Naive thymus-derived CD4-positive, alpha-beta T cell (primary cell): Measurements from ENCODE around the gene SLC1A4. TPM values are rescaled to one million over a fixed set of nuclear protein-coding genes. Genes with fewer than 3 reads are reported as not detected.
A peak's percentile ranks its signal among the peaks of the same experiment; 100 is the strongest.

Source experiments
- ATAC-seq: fragments of 150-1000 bp; cut with Tn5 transposase; 2 replicates; pipeline ENCODE4 v1.10.0; 2021; ENCODE audit warnings: mild to moderate bottlenecking, moderate library complexity
- CTCF ChIA-PET: fragments of 350-600 bp; sonication (Branson Sonifier 250); formaldehyde crosslinking; loops from one replicate; lab custom pipeline; 2021; ENCODE audit warnings: antibody characterized with exemption; lab: Charles Lee
- POLR2A ChIA-PET: fragments of 350-600 bp; sonication (Branson Sonifier 250); formaldehyde crosslinking; loops from one replicate; lab custom pipeline; 2021; ENCODE audit warnings: antibody characterized with exemption, inconsistent platforms; lab: Charles Lee
- DNase-seq, 9 donors: peaks; one replicate each; pipeline versions ENCODE4 v3.0.0 to v3.0.0-alpha.2; 2020 to 2022; ENCODE audit warnings: mixed read lengths in 1 of 9
- H3K27ac ChIP-seq: one replicate; pipeline ENCODE4 v1.7.0; 2013; ENCODE audit warnings: mild to moderate bottlenecking, low read depth, low read length, moderate library complexity
- H3K27me3 ChIP-seq, 2 donors: one replicate each; pipeline ENCODE4 v1.7.0; 2013; ENCODE audit warnings: low read length in 2 of 2, mild to moderate bottlenecking in 2 of 2, moderate library complexity in 2 of 2; ENCODE audit not compliant: control insufficient read depth in 2 of 2, insufficient read depth in 2 of 2
- H3K36me3 ChIP-seq, 3 experiments: 1 replicate in 2 of 3; 2 replicates in 1 of 3; pipeline ENCODE4 v1.7.0; 2013; ENCODE audit warnings: low read length in 3 of 3, mild to moderate bottlenecking in 3 of 3, moderate library complexity in 1 of 3; ENCODE audit not compliant: insufficient read depth in 3 of 3, control insufficient read depth in 2 of 3
- H3K4me1 ChIP-seq, 2 donors: one replicate each; pipeline ENCODE4 v1.7.0; 2013; ENCODE audit warnings: low read length in 2 of 2, mild to moderate bottlenecking in 2 of 2, moderate library complexity in 1 of 2; ENCODE audit not compliant: control insufficient read depth in 2 of 2, insufficient read depth in 2 of 2
- H3K4me3 ChIP-seq: 2 replicates; pipeline ENCODE4 v1.7.0; 2013; ENCODE audit warnings: mild to moderate bottlenecking, low read length
- H3K9me3 ChIP-seq, 3 experiments: 1 replicate in 2 of 3; 2 replicates in 1 of 3; pipeline ENCODE4 v1.7.0; 2013; ENCODE audit warnings: low read length in 3 of 3; ENCODE audit not compliant: control insufficient read depth in 2 of 3
- H3K27ac Mint-ChIP-seq, 9 donors: one replicate each; pipeline ENCODE4 v1.8.0; 2020 to 2022; ENCODE audit warnings: mixed read lengths in 9 of 9, mild to moderate bottlenecking in 8 of 9, moderate library complexity in 5 of 9, inconsistent platforms in 2 of 9
- H3K27me3 Mint-ChIP-seq, 5 donors: one replicate each; pipeline ENCODE4 v1.8.0; 2021 to 2022; ENCODE audit warnings: mixed read lengths in 5 of 5, mild to moderate bottlenecking in 1 of 5
- H3K36me3 Mint-ChIP-seq, 5 donors: one replicate each; pipeline ENCODE4 v1.8.0; 2020 to 2022; ENCODE audit warnings: mixed read lengths in 5 of 5, mild to moderate bottlenecking in 3 of 5, inconsistent platforms in 1 of 5
- H3K4me1 Mint-ChIP-seq, 7 donors: one replicate each; pipeline ENCODE4 v1.8.0; 2020 to 2022; ENCODE audit warnings: mixed read lengths in 7 of 7, mild to moderate bottlenecking in 3 of 7, inconsistent platforms in 1 of 7
- H3K4me3 Mint-ChIP-seq, 10 donors: one replicate each; pipeline ENCODE4 v1.8.0; 2020 to 2022; ENCODE audit warnings: mild to moderate bottlenecking in 10 of 10, mixed read lengths in 10 of 10, moderate library complexity in 6 of 10, inconsistent platforms in 2 of 10
- H3K9me3 Mint-ChIP-seq, 11 donors: one replicate each; pipeline ENCODE4 v1.8.0; 2020 to 2022; ENCODE audit warnings: mixed read lengths in 11 of 11, mild to moderate bottlenecking in 4 of 11, inconsistent platforms in 1 of 11, moderate library complexity in 1 of 11
- intact Hi-C, 2 donors: fragments of 100-400 bp; cut with micrococcal nuclease; formaldehyde crosslinking; loops; one replicate each; pipeline ENCODE4 v1.15.1; 2023
- polyA plus RNA-seq, 2 donors: library from polyadenylated mRNA; unstranded; fragments of 300-500 nt; fragmentation: Illumina TruSeq; gene quantifications; one replicate each; pipeline ENCODE4 v1.2.3, GENCODE V29; 2021
- total RNA-seq, 6 experiments: library from RNA in 5 of 6; stranded (reverse) in 5 of 6; gene quantifications; 1 replicate in 5 of 6; 2 replicates in 1 of 6; pipeline ENCODE4 v1.2.3 and lab custom pipeline; 2021 to 2026

SLC1A4 gene
- total and polyA plus RNA-seq, 7 experiments from 2014 or later, result 0.33 to 34.5 (median 1.8) TPM; not detected in 1

DNA sequence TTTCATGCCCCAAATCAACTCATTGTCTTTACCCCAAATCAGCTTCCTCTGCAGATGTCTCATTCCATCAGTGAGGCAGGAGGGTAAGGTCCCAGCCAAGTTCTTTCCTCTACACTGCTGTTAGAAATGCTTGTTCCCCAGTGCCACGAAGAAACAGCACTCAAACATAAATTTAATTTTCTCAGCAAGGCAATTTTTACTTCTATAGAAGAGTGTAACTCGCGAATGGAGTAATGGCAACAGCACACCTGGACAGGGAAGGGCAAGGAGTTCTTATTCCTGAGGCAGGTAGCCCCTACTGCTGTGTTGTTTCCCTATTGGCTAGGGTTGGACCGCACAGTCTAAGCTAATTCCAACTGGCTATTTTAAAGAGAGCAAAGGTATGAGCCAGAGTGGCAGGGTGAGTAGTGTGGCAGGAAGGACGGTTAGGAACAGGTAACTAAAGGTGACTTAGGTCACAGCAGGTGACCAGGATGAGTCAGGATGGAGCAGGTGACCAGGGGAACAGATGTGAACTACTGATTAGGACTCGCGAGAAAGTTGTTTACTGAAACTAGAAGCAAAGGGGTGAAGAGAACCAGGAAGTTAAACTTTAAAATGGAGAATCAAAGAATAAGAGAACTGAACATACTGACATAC, 55.0 kb downstream of the SLC1A4 start:
- Histone ChIP-seq H3K4me3 (no peak overlapping the region), H3K27me3 (no peaks in the 10 kb centered on the region), H3K9me3 (peaks cover 0 to 5% (median 3%) of the 10 kb centered on the region in 3 experiments), H3K4me1 (peaks cover 0 to 3% of the 10 kb centered on the region in 2 donors), H3K36me3 (peaks cover 0 to 9% (median 0%) of the 10 kb centered on the region in 3 experiments), H3K27ac (no peak overlapping the region)
- Mint-ChIP-seq H3K9me3 (peaks cover 5 to 23% (median 11%) of the 10 kb centered on the region in 11 donors), H3K4me1 (peaks cover 0 to 24% (median 12%) of the 10 kb centered on the region in 7 donors), H3K4me3 (no peak overlapping the region), H3K27ac (peak overlapping the region in 1 of 9 donors; percentile 30), H3K27me3 (peaks cover 0 to 8% (median 0%) of the 10 kb centered on the region in 5 donors), H3K36me3 (peaks cover 21 to 56% (median 35%) of the 10 kb centered on the region in 5 donors)
- no peak for DNase-seq
- no peak for ATAC-seq
- ChIA-PET CTCF (interaction anchor here (1.1 to 3.4 kb wide), 3 partner anchors 20 to 126 kb away, joined by 3 to 30 read pairs (median 4); no protein-coding TSS in a partner anchor), POLR2A (interaction anchor here (0.5 to 2.5 kb wide), 2 partner anchors 11 to 129 kb away, joined by 3 to 8 read pairs; partner anchors contain the start of gene CEP68)
- intact Hi-C loops, result loop anchor here in 1 of 2 donors (5.0 kb wide), 1 partner anchor 712 kb away; no protein-coding TSS in a partner anchor

DNA sequence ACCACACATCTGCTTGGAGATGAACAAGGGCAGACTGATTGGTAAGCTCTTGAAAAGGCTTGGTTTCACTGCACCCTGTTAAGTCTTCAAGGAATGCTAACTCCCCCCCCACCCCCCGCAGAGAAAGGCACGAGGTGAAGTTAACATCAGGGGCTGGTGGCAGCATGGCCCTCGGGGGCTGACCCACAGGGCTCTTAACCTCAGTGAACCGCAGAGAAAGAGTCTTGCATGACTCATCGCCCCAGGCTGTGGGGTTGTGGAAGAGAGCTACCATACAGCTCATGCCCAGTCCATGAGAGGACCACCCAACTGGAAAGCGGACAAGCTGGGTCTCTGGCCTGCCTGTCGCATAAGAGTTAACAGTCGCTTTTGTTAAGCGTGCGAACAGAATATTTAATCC, 56.5 kb downstream of the SLC1A4 start:
- Mint-ChIP-seq H3K27ac (no peak overlapping the region), H3K4me3 (no peak overlapping the region), H3K27me3 (peaks cover 0 to 6% (median 0%) of the 10 kb centered on the region in 5 donors), H3K4me1 (peaks cover 0 to 18% (median 2%) of the 10 kb centered on the region in 7 donors), H3K9me3 (peaks cover 5 to 23% (median 11%) of the 10 kb centered on the region in 11 donors), H3K36me3 (peaks cover 21 to 56% (median 35%) of the 10 kb centered on the region in 5 donors)
- ATAC-seq, result no peak
- H3K4me1 ChIP-seq, result no peaks in the 10 kb centered on the region
- POLR2A ChIA-PET, result no interaction called here
- H3K4me3 ChIP-seq, result no peak overlapping the region
- H3K9me3 ChIP-seq, result peaks cover 0 to 5% (median 3%) of the 10 kb centered on the region in 3 experiments
- DNase-seq, result no peak
- H3K27ac ChIP-seq, result no peak overlapping the region
- intact Hi-C loops, result no loop called here
- no peaks in the 10 kb centered on the region for H3K27me3 ChIP-seq
- H3K36me3 ChIP-seq, result peaks cover 0 to 9% (median 0%) of the 10 kb centered on the region in 3 experiments
- CTCF ChIA-PET, result interaction anchor here (1.4 kb wide), 1 partner anchor 20 kb away, joined by 3 read pairs; no protein-coding TSS in a partner anchor

DNA sequence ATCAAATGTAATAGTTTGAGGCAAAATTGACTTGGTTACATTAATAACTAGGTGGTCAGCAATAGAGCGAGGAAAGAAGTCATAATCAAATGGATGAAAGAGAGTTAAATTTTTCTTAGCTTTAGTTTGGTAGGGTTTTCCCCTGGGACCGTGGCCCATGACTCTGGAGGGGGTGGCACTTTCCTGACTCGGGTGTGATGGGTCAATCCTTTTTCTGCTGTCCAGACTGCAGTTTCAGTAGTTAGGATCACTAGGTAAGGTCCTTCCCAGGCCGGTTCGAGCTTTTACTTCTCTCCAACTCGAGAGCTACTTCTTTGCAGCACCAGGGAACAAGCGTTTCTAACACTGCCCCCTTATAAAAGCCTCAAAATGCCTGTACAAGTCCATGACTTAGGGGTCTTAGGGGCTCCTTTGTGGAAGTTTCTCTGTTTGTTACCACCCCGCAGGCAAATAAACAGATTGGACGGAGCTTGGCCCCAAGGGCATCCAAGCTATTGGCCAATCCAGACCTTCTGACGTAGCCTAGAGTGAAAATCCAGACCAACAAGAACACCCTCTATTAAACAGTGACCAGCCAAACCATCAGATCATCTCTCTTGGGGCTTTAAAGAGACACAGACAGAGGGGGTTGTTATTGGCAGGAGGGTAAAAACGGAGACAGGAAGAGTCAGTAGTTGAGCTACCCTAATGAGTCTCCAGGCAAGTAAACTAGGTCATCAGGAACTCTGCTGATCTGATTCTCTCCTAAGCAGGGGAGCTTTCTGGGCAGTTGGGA, 57.6 kb downstream of the SLC1A4 start:
- no peak overlapping the region for H3K27ac ChIP-seq
- peaks cover 0 to 9% (median 0%) of the 10 kb centered on the region in 3 experiments for H3K36me3 ChIP-seq
- DNase-seq (no peak), ATAC-seq (no peak)
- H3K4me3 Mint-ChIP-seq, result no peak overlapping the region
- intact Hi-C loops, result no loop called here
- H3K27ac Mint-ChIP-seq, result no peak overlapping the region
- H3K36me3 Mint-ChIP-seq, result peaks cover 21 to 65% (median 35%) of the 10 kb centered on the region in 5 donors
- peaks cover 0 to 5% (median 3%) of the 10 kb centered on the region in 3 experiments for H3K9me3 ChIP-seq
- H3K27me3 Mint-ChIP-seq, result peaks cover 0 to 12% (median 0%) of the 10 kb centered on the region in 5 donors
- no peak overlapping the region for H3K4me3 ChIP-seq
- H3K9me3 Mint-ChIP-seq, result peaks cover 5 to 23% (median 11%) of the 10 kb centered on the region in 11 donors
- CTCF ChIA-PET, result interaction anchor here (0.7 to 1.4 kb wide), 3 partner anchors 9 to 127 kb away, joined by 3 read pairs; no protein-coding TSS in a partner anchor
- POLR2A ChIA-PET, result no interaction called here
- H3K4me1 Mint-ChIP-seq, result peaks cover 0 to 16% (median 0%) of the 10 kb centered on the region in 7 donors
- H3K27me3 ChIP-seq, result no peaks in the 10 kb centered on the region
- no peaks in the 10 kb centered on the region for H3K4me1 ChIP-seq

DNA sequence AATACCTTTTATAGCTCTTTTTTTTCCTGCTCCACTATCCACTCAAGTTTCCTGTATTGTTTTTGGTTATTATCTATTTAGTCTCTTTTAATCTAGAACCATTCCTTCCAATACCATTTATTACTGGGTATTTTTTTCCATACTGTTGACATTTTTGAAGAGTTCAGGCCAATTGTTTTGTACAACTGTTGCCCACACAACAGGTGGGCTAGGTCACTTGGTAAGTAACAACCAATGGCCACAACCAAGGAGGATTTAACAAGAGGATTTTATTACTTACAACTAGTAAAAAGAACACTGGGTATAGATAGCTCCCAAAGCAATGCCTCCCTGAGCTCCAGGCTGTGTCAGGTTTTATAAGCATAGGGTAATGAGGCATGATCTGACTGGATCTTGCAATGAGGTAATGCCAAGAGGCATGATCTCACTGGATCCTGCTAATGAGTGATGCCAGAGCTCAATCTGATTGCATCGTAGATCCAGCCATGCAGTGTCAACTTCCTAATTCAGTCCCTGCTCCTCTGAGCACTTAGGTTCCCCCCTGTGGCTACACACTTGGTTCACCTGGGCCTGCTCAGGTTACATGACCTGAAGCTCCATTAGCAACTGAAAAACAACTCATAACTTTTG, 59.9 kb downstream of the SLC1A4 start:
- no peak for DNase-seq
- H3K4me1 ChIP-seq, result peaks cover 0 to 10% of the 10 kb centered on the region in 2 donors
- H3K36me3 ChIP-seq, result peaks cover 0 to 4% (median 0%) of the 10 kb centered on the region in 3 experiments
- no peak for ATAC-seq
- Mint-ChIP-seq H3K36me3 (peaks cover 12 to 55% (median 29%) of the 10 kb centered on the region in 5 donors), H3K9me3 (peaks cover 3 to 14% (median 7%) of the 10 kb centered on the region in 11 donors), H3K27ac (peak overlapping the region in 1 of 9 donors; percentile 62), H3K4me1 (peaks cover 5 to 20% (median 16%) of the 10 kb centered on the region in 7 donors), H3K27me3 (peaks cover 0 to 12% (median 0%) of the 10 kb centered on the region in 5 donors), H3K4me3 (no peak overlapping the region)
- ChIA-PET POLR2A (no interaction called here), CTCF (interaction anchor here (1.3 kb wide), 1 partner anchor 131 kb away, joined by 6 read pairs; no protein-coding TSS in a partner anchor)
- H3K4me3 ChIP-seq, result no peak overlapping the region
- peaks cover 0 to 3% (median 2%) of the 10 kb centered on the region in 3 experiments for H3K9me3 ChIP-seq
- H3K27ac ChIP-seq, result no peak overlapping the region
- intact Hi-C loops, result no loop called here
- no peaks in the 10 kb centered on the region for H3K27me3 ChIP-seq

DNA sequence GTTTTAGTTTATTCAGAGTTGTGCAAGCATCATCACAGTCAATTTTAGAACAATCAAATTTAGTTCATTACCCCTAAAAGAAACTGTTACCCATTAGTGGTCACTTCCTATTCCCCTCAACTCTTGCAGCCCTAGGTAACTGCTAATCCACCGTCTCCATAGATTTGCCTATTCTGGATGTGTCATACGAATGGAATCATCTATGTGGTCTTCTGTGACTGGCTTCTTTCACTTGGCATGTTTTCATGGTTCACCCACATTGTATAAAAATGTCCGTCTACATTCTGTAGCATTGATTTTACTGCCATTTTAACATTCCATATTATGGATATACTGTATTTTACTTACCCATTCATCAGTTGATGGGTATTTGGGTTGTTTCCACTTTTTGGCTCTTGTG, 61.7 kb downstream of the SLC1A4 start:
- intact Hi-C loops, result loop anchor here in 1 of 2 donors (10.0 kb wide), 2 partner anchors 446 to 726 kb away; no protein-coding TSS in a partner anchor
- ChIA-PET CTCF (no interaction called here), POLR2A (interaction anchor here (0.7 kb wide), 1 partner anchor 8 kb away, joined by 4 read pairs; no protein-coding TSS in a partner anchor)
- H3K9me3 ChIP-seq, result no peaks in the 10 kb centered on the region
- Mint-ChIP-seq H3K36me3 (peaks cover 0 to 37% (median 15%) of the 10 kb centered on the region in 5 donors), H3K4me3 (no peak overlapping the region), H3K27me3 (peaks cover 0 to 12% (median 0%) of the 10 kb centered on the region in 5 donors), H3K9me3 (peaks cover 0 to 6% (median 0%) of the 10 kb centered on the region in 11 donors), H3K27ac (peak overlapping the region in 1 of 9 donors; percentile 2), H3K4me1 (peaks cover 16 to 38% (median 30%) of the 10 kb centered on the region in 7 donors)
- H3K27me3 ChIP-seq, result no peaks in the 10 kb centered on the region
- H3K36me3 ChIP-seq, result no peaks in the 10 kb centered on the region
- peaks cover 0 to 22% of the 10 kb centered on the region in 2 donors for H3K4me1 ChIP-seq
- DNase-seq (no peak), ATAC-seq (no peak)
- H3K4me3 ChIP-seq, result no peak overlapping the region
- H3K27ac ChIP-seq, result no peak overlapping the region
